ENCODE data around the gene GALNT12. TPM values are rescaled to one million over a fixed set of nuclear protein-coding genes. Genes with fewer than 3 reads are reported as not detected.

The GALNT12 gene
- total and polyA plus RNA-seq, 3 experiments from 2014 or later = 4.7 to 5.2 (median 4.9) TPM

GRCh38 chr9:98832768-98833089, 25.3 kb downstream of the GALNT12 start:
- POLR2A ChIA-PET = no interaction called here
- Histone ChIP-seq H3K9me3 (ENCODE audit: low read length) (no peaks in the 10 kb centered on the region), H3K4me3 (ENCODE audit: low read length) (no peak overlapping the region), H3K27ac (ENCODE audit: low read depth, low read length) (peak overlapping the region; percentile 64), H3K4me1 (ENCODE audit: insufficient read depth, low read length) (no peaks in the 10 kb centered on the region), H3K27me3 (ENCODE audit: insufficient read depth, low read length, poor library complexity, severe bottlenecking) (no peaks in the 10 kb centered on the region), H3K36me3 (ENCODE audit: insufficient read depth, low read length) (peaks cover 3% of the 10 kb centered on the region)
- Mint-ChIP-seq H3K27ac (peak overlapping the region in 1 of 8 donors; percentile 41), H3K9me3 (no peaks in the 10 kb centered on the region), H3K36me3 (peaks cover 4 to 53% (median 23%) of the 10 kb centered on the region in 3 donors), H3K27me3 (no peaks in the 10 kb centered on the region), H3K4me3 (no peak overlapping the region), H3K4me1 (no peaks in the 10 kb centered on the region)
- DNase-seq = no peak
- CTCF ChIA-PET = no interaction called here

GRCh38 chr9:98833090-98833956, 25.9 kb downstream of the GALNT12 start:
- CTCF ChIA-PET = no interaction called here

GRCh38 chr9:98834386-98834785, 26.9 kb downstream of the GALNT12 start:
- Mint-ChIP-seq H3K4me3 (no peak overlapping the region), H3K36me3 (peaks cover 4 to 56% (median 23%) of the 10 kb centered on the region in 3 donors), H3K27me3 (no peaks in the 10 kb centered on the region), H3K4me1 (no peaks in the 10 kb centered on the region), H3K9me3 (no peaks in the 10 kb centered on the region), H3K27ac (peak overlapping the region in 2 of 8 donors; percentile 37 to 44)
- Histone ChIP-seq H3K4me3 (ENCODE audit: low read length) (no peak overlapping the region), H3K4me1 (ENCODE audit: insufficient read depth, low read length) (no peaks in the 10 kb centered on the region), H3K9me3 (ENCODE audit: low read length) (no peaks in the 10 kb centered on the region), H3K36me3 (ENCODE audit: insufficient read depth, low read length) (peaks cover 3% of the 10 kb centered on the region), H3K27me3 (ENCODE audit: insufficient read depth, low read length, poor library complexity, severe bottlenecking) (no peaks in the 10 kb centered on the region), H3K27ac (ENCODE audit: low read depth, low read length) (no peak overlapping the region)
- CTCF ChIA-PET = no interaction called here
- POLR2A ChIA-PET = no interaction called here
- no peak for DNase-seq

More at GRCh38 chr9:98833090-98833956, 25.9 kb downstream of the GALNT12 start:
- DNase-seq = no peak
- Mint-ChIP-seq H3K27ac (no peak overlapping the region), H3K27me3 (no peaks in the 10 kb centered on the region), H3K9me3 (no peaks in the 10 kb centered on the region), H3K4me3 (no peak overlapping the region), H3K4me1 (no peaks in the 10 kb centered on the region), H3K36me3 (peaks cover 4 to 52% (median 23%) of the 10 kb centered on the region in 3 donors)
- POLR2A ChIA-PET = no interaction called here
- H3K27ac ChIP-seq (ENCODE audit: low read depth, low read length) = peak overlapping the region; percentile 64
- no peaks in the 10 kb centered on the region for H3K9me3 ChIP-seq (ENCODE audit: low read length)
- H3K36me3 ChIP-seq (ENCODE audit: insufficient read depth, low read length) = peaks cover 3% of the 10 kb centered on the region
- no peaks in the 10 kb centered on the region for H3K27me3 ChIP-seq (ENCODE audit: insufficient read depth, low read length, poor library complexity, severe bottlenecking)
- no peak overlapping the region for H3K4me3 ChIP-seq (ENCODE audit: low read length)
- no peaks in the 10 kb centered on the region for H3K4me1 ChIP-seq (ENCODE audit: insufficient read depth, low read length)

GRCh38 chr9:98836206-98836605, 28.7 kb downstream of the GALNT12 start:
- CTCF ChIA-PET = no interaction called here

GRCh38 chr9:98837516-98837915, 30.0 kb downstream of the GALNT12 start:
- Mint-ChIP-seq H3K9me3 (no peaks in the 10 kb centered on the region), H3K4me3 (no peak overlapping the region), H3K36me3 (peaks cover 4 to 60% (median 20%) of the 10 kb centered on the region in 3 donors), H3K27ac (no peak overlapping the region), H3K4me1 (no peaks in the 10 kb centered on the region), H3K27me3 (no peaks in the 10 kb centered on the region)
- Histone ChIP-seq H3K4me1 (ENCODE audit: insufficient read depth, low read length) (no peaks in the 10 kb centered on the region), H3K4me3 (ENCODE audit: low read length) (no peak overlapping the region), H3K9me3 (ENCODE audit: low read length) (no peaks in the 10 kb centered on the region), H3K27ac (ENCODE audit: low read depth, low read length) (no peak overlapping the region), H3K36me3 (ENCODE audit: insufficient read depth, low read length) (peaks cover 3% of the 10 kb centered on the region), H3K27me3 (ENCODE audit: insufficient read depth, low read length, poor library complexity, severe bottlenecking) (no peaks in the 10 kb centered on the region)
- POLR2A ChIA-PET = no interaction called here
- no peak for DNase-seq
- CTCF ChIA-PET = interaction anchor here (1.1 kb wide), 1 partner anchor 9 kb away, joined by 3 read pairs; no protein-coding TSS in a partner anchor

More at GRCh38 chr9:98836206-98836605, 28.7 kb downstream of the GALNT12 start:
- Mint-ChIP-seq H3K27me3 (no peaks in the 10 kb centered on the region), H3K4me1 (no peaks in the 10 kb centered on the region), H3K36me3 (peaks cover 4 to 66% (median 21%) of the 10 kb centered on the region in 3 donors), H3K4me3 (no peak overlapping the region), H3K27ac (no peak overlapping the region), H3K9me3 (no peaks in the 10 kb centered on the region)
- Histone ChIP-seq H3K4me3 (ENCODE audit: low read length) (no peak overlapping the region), H3K4me1 (ENCODE audit: insufficient read depth, low read length) (no peaks in the 10 kb centered on the region), H3K27ac (ENCODE audit: low read depth, low read length) (no peak overlapping the region), H3K9me3 (ENCODE audit: low read length) (no peaks in the 10 kb centered on the region), H3K36me3 (ENCODE audit: insufficient read depth, low read length) (peaks cover 3% of the 10 kb centered on the region), H3K27me3 (ENCODE audit: insufficient read depth, low read length, poor library complexity, severe bottlenecking) (no peaks in the 10 kb centered on the region)
- POLR2A ChIA-PET = no interaction called here
- DNase-seq = no peak

GRCh38 chr9:98838155-98838867, 30.8 kb downstream of the GALNT12 start:
- ChIA-PET CTCF (interaction anchor here (2.0 kb wide), 1 partner anchor 10 kb away, joined by 7 read pairs; no protein-coding TSS in a partner anchor), POLR2A (no interaction called here)
- H3K27me3 ChIP-seq (ENCODE audit: insufficient read depth, low read length, poor library complexity, severe bottlenecking) = no peaks in the 10 kb centered on the region
- peak overlapping the region in 1 of 8 donors; percentile 11 for H3K27ac Mint-ChIP-seq
- H3K36me3 Mint-ChIP-seq = peaks cover 0 to 56% (median 17%) of the 10 kb centered on the region in 3 donors
- no peaks in the 10 kb centered on the region for H3K4me1 ChIP-seq (ENCODE audit: insufficient read depth, low read length)
- H3K4me1 Mint-ChIP-seq = no peaks in the 10 kb centered on the region
- no peaks in the 10 kb centered on the region for H3K9me3 ChIP-seq (ENCODE audit: low read length)
- H3K36me3 ChIP-seq (ENCODE audit: insufficient read depth, low read length) = peaks cover 3% of the 10 kb centered on the region
- no peaks in the 10 kb centered on the region for H3K27me3 Mint-ChIP-seq
- no peak overlapping the region for H3K4me3 ChIP-seq (ENCODE audit: low read length)
- DNase-seq = no peak
- no peaks in the 10 kb centered on the region for H3K9me3 Mint-ChIP-seq
- no peak overlapping the region for H3K27ac ChIP-seq (ENCODE audit: low read depth, low read length)
- no peak overlapping the region for H3K4me3 Mint-ChIP-seq

GRCh38 chr9:98838868-98839565, 31.5 kb downstream of the GALNT12 start:
- H3K4me3 Mint-ChIP-seq = no peak overlapping the region
- H3K4me1 Mint-ChIP-seq = no peaks in the 10 kb centered on the region
- POLR2A ChIA-PET = no interaction called here
- H3K27ac Mint-ChIP-seq = peak overlapping the region in 1 of 8 donors; percentile 83
- H3K27me3 Mint-ChIP-seq = no peaks in the 10 kb centered on the region
- H3K27ac ChIP-seq (ENCODE audit: low read depth, low read length) = no peak overlapping the region
- DNase-seq = no peak
- H3K9me3 ChIP-seq (ENCODE audit: low read length) = no peaks in the 10 kb centered on the region
- no peaks in the 10 kb centered on the region for H3K9me3 Mint-ChIP-seq
- CTCF ChIA-PET = interaction anchor here (2.0 kb wide), 1 partner anchor 9 kb away, joined by 7 read pairs; no protein-coding TSS in a partner anchor
- H3K27me3 ChIP-seq (ENCODE audit: insufficient read depth, low read length, poor library complexity, severe bottlenecking) = no peaks in the 10 kb centered on the region
- peaks cover 0 to 54% (median 17%) of the 10 kb centered on the region in 3 donors for H3K36me3 Mint-ChIP-seq
- no peaks in the 10 kb centered on the region for H3K4me1 ChIP-seq (ENCODE audit: insufficient read depth, low read length)
- H3K36me3 ChIP-seq (ENCODE audit: insufficient read depth, low read length) = peaks cover 3% of the 10 kb centered on the region
- H3K4me3 ChIP-seq (ENCODE audit: low read length) = no peak overlapping the region

Measured in CD8-positive, alpha-beta memory T cell (primary cell).